HG03060 (cell line): Measurements from ENCODE around the gene MPPED1.

Experiments used
- ATAC-seq: cut with Tn5 transposase; IDR thresholded peaks from one replicate; pipeline ENCODE4 v1.9.1; 2021; ENCODE audit warnings: low read depth, moderate number of reproducible peaks; ENCODE audit not compliant: unreplicated experiment

The MPPED1 gene

GRCh38 chr22:43491177-43491576 is 79.4 kb downstream of the MPPED1 start:
- ATAC-seq = no peak

- no peak for ATAC-seq
Observed at GRCh38 chr22:43491737-43492136, 79.9 kb downstream of the MPPED1 start.

DNA sequence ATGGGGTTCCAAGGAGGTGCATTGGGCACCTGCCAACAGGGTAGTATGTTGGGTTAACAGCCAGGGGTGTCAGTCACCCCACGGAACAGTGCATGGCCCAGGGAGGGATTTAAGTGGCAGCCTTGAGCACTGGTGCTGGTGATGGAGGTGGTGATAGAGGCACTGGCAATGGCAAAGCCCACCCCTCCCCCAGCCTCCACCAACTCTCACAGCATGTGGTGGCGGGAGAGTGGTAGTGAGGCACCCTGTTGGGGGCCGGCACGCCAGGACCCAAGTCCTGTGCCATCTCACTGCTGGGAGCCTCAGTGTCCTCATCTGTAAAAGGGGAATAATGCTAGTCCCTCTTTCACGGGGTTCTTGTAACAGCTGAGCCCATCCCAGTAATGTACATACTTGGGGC is 81.5 kb downstream of the MPPED1 start:
- no peak for ATAC-seq

DNA sequence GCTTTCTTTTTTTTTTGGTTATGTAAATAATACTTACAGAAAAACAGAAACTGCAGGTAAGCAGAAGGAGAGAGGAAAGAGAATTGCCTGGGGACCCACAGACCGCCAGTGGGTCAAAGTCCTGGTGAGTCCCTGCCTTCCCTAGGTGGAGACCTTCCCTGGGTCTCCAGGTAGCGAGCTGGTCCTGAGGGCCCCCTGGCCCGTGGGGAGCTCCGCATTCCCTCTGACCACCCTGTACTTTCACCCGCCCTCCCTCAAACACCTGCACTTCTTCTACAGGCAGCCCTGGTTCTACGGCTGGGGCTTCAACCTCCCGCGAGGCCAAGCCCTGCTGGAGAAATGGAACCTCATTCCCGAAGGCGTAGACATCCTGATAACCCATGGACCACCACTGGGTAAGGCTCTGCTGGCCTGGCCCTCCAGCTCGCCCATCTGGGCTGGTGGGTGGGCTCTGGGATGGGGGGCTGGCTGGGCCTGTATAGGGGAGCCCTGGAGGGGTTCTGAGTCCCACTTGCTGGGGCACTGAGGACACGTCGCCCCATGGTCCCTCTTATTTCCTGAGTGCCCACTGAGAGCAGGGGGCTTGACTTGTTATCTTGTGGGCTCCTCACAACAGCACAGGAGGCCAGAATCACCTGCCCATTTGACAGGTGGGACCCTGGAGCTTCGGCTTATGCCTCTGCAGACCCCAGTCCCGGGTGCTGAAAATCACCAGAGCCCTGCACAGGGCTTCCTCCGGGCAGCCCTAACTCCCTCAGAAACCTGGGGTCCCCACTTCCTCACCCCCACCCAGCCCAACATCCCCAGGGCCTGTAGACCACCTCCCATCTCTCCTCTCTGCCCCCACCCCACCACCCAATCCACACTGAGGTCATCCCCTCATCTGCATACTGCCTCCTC is 86.4 kb downstream of the MPPED1 start:
- ATAC-seq = no peak

- ATAC-seq = no peak
Observed at GRCh38 chr22:43498856-43499253, 87.0 kb downstream of the MPPED1 start.

DNA sequence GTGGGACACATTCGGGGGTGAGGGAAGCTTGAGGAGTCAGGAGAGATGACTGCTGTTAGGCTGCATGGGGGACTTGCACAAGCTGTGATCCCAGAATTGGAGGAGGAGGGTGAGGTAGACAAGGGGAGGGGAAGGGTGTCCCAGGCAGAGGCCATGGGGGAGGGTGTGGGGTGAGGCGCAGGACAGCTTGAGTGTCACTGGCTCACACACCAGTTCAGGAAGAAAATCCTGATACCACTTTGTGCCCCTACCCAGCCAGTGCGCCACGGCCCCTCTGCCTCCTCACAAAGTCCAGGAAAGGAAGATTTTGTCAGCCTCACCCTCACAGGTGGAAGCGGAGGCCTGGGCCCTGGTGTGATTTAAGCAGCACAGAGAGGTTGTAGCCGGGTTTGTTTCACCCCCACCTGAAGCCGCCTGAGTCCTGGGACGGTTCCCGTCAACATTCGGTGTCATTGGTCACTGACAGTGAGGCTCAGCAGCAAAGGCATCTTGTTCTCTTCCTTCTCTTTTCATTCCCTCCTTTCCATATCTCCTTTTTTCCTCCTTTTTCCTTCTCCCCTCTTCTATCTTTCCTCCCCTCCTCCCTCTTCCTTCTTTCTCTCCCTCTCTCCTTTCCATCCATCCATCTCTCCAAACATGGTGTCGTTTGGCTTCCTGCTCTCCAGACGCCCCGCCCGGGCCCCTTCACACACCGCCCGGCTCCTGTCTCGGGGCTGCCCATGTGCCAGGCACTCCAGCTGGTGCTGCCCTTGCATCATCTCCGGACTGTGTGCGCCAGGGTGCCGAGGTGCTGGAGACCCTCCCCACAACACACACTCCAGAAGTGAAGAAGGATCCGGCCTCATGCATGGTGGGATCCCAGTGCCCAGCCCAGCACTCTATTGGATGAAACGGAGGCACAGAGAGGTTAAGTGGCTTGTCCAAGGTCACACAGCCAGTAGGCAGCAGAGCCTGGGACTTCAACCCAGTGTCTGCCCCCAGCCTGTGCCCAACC is 89.3 kb downstream of the MPPED1 start:
- no peak for ATAC-seq

GRCh38 chr22:43501878-43502277 is 90.1 kb downstream of the MPPED1 start:
- ATAC-seq = no peak

DNA sequence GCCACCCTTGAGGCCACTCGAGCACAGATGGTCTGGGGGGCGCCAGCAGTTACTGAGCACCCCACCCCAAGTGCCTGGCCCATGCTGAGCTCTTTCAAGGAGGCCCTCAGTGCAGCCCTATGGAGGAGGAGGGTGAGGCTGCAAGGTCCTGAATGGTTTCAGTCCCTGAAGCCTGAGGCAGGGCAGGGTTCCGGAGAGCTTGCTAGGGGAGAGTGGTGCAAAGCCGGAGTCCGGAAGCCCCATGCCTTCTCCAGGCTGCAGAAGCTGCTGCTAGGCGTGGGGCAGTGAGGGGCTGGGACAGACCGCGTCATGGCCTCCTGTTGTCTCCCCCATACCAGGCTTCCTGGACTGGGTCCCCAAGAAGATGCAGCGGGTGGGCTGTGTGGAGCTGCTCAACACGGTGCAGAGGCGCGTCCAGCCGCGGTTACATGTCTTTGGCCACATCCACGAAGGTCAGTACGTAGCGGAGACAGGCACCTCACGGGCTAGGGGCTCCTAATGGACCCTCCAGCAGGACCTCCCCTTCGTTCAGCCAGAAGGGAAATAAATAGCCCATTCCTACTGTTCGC is 90.6 kb downstream of the MPPED1 start:
- no peak for ATAC-seq

DNA sequence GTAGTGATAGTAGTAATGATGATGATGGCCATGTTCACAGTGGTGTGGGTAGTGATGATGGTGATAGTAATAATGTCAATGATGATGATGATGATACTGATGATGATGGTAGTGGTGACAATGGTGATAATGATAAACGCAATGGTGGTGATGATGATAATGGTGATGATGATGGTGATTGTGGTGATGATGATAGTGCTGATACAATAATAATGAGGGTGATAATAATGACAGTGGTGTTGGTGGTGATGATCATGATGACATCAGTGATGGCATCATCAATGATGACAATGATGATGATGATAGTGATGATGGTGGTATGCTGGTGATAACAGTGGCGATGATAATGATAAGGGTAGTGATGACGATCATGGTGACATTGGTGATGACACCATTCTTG is 92.3 kb downstream of the MPPED1 start:
- ATAC-seq = no peak

DNA sequence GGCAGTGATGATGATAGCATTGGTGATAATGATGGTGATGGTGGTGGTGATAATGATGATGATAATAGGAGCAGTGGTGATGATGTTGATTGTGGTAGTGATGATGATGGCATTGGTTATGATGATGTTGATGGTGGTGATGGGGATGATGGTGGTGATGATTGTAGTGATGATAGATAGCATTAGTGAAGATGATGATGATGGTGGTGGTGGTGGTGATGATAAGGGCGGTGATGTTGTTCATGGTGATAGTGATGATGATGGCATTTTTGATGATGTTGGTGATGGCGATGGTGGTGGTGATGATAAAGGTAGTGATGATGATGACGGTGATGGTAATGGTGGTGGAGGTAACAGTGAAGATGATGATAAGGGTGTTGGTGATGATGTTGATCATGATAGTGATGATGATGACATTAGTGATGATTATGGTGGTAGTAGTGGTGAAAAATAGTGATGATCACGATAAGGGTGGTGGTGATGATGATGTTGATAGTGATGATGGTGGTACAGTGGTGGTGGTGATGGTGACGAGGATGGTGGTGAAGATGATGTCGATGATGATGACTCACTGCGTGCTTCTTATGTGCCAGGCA is 93.0 kb downstream of the MPPED1 start:
- ATAC-seq = no peak

GRCh38 chr22:43505423-43505822 is 93.6 kb downstream of the MPPED1 start:
- no peak for ATAC-seq

DNA sequence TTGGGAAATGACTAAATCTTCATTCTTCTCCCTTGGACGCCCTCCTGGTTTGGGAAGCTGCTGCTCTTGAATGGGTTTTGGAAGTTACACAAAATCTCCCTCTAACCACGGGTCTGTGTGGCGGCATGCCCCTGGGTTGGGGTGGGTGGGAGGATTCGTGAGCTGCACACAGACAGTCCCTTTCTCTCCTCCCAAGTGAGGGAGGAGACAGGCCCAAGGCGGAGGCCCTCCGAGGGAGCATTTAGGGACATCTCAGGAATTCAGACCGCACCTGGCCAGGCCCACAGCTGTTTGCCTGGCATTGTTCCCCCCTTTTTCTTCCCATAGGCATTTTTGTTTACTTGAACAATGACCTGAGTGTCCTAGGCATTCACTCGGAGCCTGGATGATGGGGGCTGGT is 94.1 kb downstream of the MPPED1 start:
- no peak for ATAC-seq

DNA sequence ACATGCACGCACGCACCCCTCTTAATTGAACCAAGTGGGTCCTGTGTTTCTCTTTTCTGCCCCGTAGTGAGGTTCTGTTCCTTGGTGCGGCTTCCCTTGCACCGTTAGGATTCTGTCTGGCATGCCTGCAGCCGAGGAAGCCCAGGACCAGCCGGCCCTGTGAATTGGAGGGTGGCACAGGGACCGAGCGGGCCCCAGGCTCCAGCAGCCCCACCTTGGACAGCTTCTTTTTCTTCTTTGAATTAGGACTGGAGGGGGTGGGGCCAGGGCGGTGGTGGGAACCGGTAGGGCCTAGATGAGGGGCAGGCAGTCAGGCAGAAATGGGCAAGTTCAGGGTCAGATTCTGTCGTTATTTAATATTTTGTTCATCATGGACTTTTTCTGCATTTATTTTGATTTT is 94.7 kb downstream of the MPPED1 start:
- no peak for ATAC-seq

DNA sequence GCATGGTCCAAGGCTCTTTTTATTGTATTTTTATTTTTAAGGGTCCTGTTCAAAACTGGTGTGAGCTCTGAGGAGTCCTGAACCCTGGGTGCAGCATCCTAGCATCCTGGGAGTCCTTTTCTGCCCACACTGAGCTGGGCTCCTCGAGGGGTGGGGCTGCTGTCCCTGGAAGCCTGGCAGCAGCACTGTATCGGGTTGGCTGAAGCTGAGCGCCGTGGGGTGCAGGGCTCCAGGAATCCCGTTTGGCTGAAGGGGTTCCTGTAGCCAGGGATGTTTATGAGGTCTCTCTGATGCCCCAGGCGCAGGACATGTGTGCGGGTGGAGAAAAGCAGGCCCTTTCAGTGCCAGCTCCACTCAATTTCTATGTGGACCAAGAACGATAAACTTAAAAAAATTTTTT is 95.4 kb downstream of the MPPED1 start:
- ATAC-seq = no peak

DNA sequence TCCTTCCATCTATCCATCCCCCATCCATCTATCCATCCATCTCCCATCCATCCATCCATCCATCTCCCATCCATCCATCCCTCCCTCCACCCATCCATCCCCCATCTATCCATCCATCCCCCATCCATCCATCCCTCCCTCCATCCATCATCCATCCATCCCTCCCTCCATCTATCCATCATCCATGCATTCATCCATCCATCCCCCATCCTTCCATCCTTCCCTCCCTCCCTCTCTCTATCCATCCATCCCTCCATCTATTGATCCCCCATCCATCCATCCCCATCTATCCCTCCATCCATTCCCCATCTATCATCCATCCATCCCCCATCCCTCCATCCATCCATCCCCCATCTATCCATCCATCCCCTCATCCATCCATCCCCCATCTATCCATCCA is 96.7 kb downstream of the MPPED1 start:
- no peak for ATAC-seq

- ATAC-seq = no peak
Observed at GRCh38 chr22:43509337-43509736, 97.5 kb downstream of the MPPED1 start.

GRCh38 chr22:43510281-43511070 is 98.7 kb downstream of the MPPED1 start:
- ATAC-seq = no peak

GRCh38 chr22:43511276-43511910 is 99.6 kb downstream of the MPPED1 start:
- no peak for ATAC-seq

- no peak for ATAC-seq
Observed at GRCh38 chr22:43512279-43512678, 100.5 kb downstream of the MPPED1 start.
